HG03039 (cell line): ENCODE data around the gene NINJ1.

Experiments
- ATAC-seq: cut with Tn5 transposase; IDR thresholded peaks from one replicate; pipeline ENCODE4 v1.9.1; 2021; ENCODE audit warnings: mild to moderate bottlenecking, moderate library complexity; ENCODE audit not compliant: unreplicated experiment

The NINJ1 gene

DNA sequence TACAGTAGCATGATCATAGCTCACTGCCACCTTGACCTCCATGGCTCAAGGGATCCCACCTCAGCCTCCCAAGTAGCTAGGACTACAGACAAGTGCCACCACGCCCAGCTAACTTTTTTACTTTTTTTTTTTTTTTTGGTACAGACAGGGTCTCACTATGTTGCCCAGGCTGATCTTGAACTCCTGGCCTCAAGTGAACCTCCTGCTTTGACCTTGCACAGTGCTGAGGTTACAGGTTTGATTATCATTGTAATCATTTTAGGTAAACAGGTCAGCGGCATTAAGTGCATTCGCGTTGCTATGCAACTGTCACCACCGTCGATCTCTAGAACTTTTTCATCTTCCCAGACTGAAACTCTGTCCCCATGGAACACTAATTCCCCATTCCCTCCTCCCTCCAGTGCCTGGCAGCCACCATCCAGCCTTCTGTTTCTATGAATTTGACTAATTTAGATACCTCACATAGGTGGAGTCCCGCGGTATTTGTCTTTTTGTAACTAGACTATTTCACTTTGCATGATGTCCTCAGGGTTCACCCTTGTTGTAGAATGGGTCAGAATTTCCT lies 43.9 kb downstream of the NINJ1 start:
- no peak for ATAC-seq

DNA sequence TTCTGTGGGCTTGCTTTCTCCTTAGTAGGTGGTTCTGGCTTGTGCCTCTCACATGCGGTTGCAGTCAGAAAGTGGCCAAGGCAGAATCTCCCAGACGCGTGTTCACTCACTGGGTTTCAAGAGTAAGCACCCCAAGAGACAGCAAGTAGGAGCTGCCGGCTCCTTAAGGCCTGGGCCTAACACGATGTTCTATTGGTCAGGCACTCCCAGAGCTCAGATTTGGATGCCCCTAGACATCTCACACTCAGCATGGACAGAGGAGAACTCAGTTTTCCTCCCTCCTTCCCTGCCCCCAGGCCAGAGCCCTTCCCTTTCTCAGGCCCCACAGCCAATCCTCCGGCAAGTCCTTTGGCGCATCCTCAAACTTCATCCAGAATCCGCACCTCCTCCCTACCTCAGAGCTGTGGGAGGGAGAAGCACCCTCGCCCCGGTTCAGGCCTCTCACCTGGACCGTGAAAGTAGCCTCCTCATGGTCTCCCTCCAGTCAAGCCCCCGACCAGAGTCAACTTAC lies 44.5 kb downstream of the NINJ1 start:
- ATAC-seq, result no peak

DNA sequence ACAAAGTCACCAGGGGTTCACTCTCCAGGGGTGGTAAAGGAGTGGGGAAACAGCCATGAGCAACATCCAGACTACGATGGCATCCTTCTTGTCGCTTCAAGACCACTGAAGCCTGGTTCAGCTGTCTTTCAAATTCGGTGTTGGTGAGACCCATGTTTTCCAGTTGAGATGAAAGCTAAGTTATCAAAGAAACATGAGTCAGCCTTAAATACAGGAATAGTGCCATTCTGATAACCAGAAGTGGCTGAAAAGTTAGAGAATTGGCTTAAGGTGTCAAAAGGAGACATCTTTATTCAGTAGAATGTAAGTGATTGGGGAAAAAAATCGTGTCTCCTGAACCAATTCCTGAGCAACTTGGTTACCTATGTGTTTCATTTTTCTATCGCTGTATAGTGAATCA lies 45.0 kb downstream of the NINJ1 start:
- no peak for ATAC-seq

DNA sequence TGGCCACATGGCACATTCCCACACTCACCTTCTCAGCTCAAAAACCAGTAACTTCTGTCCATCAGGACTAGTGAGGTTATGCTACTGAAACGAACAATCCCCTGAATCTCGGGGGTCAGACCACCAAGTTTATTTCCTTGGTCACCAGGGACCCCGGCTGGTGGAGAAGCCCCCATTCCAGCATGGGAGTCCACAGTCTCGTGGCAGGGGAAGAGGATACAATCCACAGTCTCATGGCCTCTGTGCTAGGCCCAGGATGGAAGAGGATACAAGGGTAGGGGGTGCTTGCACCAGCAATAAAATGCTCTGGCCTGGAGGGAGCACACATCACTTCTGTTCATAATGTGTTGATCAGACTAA lies 45.4 kb downstream of the NINJ1 start:
- no peak for ATAC-seq

DNA sequence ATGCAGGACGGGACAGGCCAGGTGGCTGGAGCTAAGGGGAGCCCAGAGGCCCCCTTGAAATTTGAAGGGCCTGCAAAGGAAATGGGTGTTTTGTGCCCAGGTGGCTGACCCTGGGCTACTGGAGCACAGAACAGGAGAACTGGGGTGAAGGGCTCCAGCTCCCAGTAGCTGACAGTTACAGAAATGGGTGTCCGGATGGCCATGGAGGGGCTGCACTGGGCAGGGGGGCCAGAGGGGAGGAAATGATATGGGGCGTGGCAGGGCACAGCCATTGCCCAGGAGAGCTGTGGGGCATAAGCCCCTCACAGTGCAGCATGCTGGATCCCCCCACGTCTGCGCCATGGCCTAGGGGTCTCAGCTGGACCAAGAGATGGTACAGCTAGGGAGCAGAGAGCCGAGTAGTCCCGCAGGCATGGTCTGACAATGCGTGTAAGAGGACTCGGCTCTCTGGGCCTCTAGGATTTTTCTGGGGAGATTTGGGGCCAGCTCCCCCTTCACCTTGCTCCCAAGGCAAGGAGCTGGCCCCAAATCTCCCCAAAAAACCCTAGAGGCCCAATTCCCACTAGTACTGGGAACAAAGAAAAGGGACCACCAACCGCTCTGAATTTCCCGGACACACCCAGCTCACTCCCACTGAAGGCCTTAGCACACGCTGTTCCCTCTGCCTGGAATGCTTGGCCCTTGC lies 45.9 kb downstream of the NINJ1 start:
- ATAC-seq, result no peak

DNA sequence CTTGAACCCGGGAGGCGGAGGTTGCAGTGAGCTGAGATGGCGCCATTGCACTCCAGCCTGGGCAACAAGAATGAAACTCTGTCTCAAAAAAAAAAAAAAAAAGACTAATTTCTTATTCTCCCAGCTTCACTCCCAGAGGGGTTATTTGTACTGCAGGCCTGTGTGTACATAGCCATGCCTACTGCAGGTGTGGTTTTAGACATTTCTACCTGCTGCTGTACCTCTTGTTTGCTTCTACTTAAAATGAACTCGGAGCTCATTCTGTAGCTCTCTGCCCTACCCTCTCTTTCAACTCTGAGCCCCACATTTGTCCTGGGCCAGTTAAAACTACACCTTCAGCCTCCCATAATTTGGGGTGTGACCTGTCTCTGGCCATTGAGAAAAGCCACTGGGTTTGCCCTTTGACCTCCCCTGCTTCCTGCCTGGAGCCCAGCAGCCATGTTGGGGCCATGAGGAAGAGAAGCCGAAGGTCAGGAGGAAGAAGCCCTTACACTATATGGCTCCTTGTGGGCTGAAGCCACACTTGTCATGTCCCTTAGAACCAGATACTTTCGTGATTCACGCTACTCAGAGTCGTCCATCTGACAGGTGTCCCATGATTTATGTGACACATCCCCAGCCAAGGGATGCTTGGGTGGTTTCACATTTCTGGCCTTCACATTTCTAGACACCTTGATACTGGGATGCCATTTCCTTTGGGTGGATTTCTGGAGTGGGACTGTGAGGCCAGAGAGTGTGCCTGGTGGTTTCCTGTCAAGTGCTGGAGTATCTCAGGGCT lies 47.4 kb downstream of the NINJ1 start:
- no peak for ATAC-seq

DNA sequence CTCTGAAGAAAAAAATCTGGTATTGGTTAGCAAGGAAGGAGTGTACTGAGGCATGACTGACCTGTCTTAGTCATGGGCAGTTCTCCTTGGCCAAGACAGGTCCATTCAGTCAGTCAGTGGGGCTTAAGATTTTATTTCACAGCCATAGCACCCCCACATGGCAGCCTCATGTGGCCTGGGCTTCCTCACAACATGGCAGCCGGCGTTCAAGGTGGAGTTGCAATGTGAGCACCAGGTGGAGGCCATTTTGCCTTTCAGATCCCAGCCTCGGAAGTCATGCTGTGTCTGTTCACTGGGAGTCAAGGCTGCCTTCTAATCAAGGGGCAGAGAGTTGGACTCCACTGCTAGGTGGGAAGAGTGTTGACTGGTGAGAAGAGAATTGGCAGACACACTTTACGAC lies 48.4 kb downstream of the NINJ1 start:
- no peak for ATAC-seq

DNA sequence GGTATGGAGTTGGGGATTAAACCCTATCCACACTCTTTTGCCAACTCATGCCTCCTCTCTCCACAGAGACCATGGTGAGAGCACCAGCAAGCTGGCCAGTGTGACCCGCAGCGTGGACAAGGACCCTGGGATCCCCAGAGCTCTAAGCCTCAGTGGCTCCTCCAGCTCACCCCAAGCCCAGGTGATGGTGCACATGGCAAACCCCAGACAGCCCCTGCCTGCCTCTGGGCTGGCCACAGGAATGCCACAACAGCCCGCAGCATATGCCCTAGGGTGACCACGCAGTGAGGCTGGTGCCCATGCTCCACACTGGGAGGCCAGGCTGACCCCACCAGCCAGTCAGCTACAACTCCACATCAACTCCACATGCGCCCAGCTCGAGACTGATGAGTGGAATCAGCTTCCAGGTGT lies 49.6 kb downstream of the NINJ1 start:
- no peak for ATAC-seq

DNA sequence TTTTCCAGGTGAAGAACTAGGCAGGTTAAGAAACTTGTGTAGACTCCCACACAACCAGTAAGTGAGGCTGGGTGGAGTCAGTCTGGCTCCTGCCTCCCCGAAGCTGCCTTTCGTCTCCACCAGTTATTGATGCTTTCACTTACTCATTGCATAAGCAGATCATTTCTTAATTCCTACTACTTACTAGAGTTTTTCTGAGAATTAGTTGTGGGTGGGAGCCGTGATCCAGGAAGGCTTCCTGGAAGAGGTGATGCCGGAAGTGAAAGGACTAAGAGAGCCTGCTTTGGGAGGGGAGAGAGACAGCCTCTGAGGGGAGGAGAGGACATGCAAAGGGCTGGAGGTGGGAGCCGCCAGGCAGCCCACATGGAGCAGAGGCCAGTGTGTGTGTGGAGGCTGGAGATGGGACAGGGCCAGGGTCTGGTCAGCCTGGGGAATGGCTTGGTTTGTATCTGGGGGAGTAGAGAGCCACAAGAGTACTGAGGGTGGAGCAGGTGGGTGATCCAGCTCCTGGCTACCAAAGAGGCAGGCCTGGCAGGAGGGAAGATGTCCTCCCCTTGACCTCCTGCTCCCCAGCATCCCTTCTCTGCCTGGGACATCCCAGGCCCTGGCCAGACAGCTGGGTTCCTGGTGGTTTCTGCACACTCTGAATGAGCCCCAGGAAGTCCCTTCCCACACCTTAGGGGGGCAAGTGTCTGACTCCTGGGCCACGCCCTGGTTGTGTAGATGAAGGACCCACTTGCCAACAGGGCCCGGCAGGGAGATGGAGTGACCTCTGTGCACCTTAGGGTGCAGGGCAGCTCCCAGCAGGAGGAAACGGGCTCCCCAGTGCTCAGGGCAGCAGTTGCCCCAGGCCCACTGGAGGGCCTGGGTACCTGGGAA lies 50.2 kb downstream of the NINJ1 start:
- ATAC-seq, result no peak

DNA sequence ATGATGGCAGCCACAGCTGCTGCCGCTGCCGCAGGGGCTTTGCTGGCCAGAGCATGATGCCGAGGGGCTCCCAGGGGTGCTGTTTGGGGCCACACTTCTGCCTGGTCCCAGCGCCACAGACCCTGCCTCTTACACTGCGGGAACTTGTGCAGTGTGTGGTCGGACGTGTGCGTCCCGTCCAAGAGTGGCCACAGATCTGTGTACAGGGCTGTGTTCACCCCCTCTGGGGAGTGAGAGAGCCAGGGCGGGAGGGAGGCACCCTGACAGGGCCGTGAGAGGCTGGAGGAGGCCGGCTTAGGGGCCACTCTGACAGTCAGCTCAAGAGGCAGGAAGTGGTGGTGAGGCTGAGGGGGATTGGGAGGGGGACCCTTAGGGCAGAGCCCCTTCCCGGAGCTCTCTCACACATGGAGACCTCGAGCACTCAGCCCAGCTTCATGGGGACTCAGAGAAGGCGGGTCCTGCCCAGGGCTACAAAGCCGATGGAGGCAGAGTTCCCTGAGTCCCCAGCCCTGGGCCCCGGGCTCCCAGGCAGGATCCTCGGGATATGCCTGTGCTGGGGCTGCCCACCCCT lies 51.1 kb downstream of the NINJ1 start:
- ATAC-seq, result no peak

DNA sequence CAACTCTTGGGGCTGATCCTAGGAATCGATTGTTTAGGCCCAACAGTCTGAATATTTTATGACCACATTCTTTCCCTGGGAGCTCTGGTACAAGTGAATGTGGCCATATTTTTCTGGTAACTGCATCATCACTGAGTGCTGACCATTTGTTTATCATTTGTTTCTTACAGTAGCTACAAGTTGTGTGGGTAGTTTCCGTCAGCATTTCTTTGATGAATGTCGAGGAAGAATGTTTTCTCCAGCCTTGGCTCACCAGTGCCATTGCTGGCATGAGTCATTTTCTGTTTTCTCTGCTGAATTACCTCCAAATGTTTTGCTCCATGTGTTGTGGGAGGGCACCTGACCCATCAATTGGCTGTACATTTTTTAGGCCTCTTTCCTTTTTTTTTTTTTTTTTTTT lies 52.1 kb downstream of the NINJ1 start:
- ATAC-seq, result no peak

DNA sequence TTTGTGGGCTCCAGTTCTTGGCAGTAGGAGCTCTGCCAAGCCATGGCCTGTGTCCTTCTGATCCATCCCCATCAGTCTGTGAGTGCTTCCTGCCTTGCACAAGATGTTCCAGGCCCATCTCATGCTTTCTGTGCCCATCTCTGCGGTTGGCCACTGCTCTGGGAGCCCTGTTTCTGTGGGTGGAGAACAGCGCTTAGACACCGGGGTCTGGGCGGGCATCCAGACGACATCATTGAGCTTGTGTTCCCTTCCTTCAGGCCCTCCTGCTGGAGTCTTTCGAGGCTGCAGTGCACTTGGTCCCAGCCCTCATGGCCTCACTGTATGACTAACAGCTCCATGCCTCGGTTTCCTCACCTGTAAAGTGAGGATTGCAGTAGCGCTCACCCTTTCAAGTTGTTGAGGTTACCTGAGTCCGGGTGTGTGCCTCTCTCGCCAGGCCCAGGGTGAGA lies 52.9 kb downstream of the NINJ1 start:
- ATAC-seq, result no peak

DNA sequence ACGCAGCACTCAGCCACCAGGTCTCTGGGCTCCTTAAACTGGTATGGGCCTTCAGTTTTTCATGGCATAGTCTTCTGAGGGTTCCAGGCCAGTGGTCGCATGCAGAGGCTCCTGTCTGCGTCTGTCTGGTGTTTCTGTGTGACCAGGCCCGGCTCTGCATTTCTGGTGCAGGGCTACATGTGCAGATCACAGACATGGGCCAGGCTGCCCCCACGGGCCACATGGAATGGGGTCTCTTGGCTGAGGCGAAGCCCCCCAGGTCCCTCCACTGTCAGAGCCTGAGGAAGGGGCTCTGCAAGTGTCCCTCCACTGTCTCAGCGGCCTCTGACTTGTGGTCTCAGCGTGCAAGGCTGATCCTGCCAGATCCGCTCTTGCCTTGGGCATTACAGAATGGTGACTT lies 53.6 kb downstream of the NINJ1 start:
- ATAC-seq, result no peak

DNA sequence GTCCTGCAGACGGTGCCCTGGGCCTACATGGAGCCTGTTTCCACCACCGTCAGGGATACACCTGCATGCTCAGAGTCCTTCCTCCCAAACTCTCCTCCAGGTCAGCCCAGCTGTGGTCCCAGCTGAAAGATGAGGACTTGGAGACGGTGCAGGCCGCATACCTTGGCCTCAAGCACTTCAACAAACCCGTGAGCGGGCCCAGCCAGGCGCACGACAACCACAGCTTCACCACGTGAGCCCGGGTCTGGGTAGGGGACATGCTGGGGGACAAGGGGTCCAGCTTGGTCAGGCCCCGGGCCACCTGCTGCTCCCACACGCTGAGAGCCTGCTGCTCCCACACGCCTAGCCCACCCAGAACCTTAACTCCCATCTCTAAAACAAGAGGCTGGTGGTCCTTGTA lies 54.7 kb downstream of the NINJ1 start:
- no peak for ATAC-seq

DNA sequence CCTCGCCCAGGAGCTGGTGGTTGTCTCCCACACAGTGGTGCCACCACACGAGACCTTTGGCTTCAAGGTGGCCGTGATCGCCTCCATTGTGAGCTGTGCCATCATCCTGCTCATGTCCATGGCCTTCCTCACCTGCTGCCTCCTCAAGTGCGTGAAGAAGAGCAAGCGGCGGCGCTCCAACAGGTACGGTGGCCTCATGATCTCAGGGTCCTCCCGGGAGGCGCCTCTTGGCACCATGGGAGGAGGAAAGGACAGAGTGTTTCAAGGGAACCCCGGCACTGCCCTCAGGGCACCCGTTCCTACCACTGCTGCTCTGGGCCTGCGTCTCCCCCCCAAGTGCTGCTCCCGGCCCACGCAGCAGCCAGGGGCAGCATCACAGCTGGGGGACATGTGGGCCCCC lies 56.2 kb downstream of the NINJ1 start:
- no peak for ATAC-seq

DNA sequence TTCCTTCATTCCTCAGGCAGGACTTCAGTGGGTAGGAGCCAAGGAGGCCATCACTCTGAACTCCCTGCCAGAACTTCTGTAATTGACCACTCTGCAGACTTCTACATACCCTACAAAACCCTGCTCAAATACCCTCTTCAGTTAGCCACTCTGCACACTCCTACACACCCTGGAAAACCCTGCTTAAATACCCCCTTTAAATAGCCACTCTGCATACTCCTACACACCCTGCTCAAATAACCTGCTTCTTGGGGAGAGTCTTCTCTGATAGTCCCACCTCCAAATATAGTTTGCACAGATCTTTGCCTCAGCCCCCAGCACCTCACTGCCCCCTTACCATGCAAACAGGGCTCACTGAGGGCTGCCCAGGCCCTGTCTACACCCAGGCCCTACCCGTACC lies 56.7 kb downstream of the NINJ1 start:
- no peak for ATAC-seq

DNA sequence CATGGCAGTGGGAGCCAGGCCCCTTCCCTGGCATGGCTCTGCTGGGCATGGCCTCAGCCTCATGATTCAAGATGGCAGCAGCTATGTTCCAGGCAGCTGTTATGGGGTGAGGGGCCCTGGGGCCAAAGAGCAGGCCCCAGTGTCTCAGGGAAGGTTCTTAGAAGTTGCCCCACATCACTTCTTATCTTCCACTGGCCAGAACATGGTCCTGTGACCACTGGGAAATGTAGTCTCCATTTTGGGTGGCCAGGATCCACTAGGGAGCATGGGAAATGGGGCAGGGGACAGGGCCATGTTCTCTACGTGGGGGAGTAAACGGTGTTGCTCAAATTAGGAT lies 57.3 kb downstream of the NINJ1 start:
- ATAC-seq, result no peak

DNA sequence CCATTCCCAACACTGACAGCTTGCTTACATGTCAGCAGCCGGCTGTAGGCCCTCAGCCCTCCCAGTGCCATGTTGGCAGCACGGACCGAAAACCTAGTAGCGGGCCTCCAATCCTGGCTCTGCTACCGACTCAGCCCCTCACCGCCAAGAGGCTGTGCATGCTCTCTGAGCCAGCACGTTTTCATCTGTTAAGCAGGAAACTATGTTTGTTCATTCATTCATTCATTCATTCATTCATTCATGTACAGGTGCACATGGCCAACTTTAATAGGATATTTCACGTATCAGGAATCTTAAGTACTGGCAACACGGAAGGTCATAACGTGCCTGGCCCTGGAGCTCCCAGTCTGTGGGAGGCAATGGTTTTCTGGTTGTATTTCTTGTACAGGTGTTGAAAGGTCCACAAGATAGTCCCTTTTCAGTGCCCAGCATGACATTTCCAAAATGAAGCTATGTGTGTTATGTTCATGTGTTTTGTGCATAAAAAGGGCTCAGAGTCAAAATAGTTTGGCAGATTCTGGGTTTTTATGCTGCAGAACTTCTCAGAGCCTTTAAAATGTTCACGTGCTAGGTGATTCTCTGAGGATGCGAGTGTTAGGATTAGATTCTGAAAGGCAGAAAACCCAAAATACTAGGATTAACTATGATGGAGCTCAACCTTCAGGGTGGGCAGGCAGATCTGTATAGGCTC lies 57.8 kb downstream of the NINJ1 start:
- ATAC-seq, result no peak

DNA sequence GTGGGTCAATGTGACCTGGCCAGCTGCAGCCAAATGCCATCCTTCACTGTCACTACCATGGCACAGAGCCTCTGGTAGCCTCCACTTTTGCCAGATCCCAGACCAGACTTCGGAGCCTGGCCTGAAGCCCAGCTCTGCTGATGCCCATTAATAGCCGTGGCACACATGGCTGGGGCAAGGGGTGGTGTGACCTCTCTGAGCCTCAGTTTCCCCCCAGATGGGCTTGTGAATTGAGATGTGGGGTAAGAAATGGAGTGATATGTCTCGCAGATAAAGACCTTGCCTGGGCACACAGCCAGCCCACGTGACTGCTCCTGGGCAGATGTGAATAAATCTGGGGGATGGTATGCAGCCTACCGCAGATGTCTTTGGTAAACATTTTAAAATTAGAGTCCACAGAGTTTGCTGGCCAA lies 61.7 kb downstream of the NINJ1 start:
- ATAC-seq, result no peak
